Hematopoietic multipotent progenitor cell treated with erythropoietin and hydrocortisone succinate and interleukin-3 and kit ligand, for 8 days (in vitro differentiated cells): Measurements from ENCODE around the gene BICDL1.

Source experiments
- DNase-seq: peaks from one replicate; pipeline ENCODE4 v3.0.0-alpha.2; 2015

BICDL1 gene

DNA sequence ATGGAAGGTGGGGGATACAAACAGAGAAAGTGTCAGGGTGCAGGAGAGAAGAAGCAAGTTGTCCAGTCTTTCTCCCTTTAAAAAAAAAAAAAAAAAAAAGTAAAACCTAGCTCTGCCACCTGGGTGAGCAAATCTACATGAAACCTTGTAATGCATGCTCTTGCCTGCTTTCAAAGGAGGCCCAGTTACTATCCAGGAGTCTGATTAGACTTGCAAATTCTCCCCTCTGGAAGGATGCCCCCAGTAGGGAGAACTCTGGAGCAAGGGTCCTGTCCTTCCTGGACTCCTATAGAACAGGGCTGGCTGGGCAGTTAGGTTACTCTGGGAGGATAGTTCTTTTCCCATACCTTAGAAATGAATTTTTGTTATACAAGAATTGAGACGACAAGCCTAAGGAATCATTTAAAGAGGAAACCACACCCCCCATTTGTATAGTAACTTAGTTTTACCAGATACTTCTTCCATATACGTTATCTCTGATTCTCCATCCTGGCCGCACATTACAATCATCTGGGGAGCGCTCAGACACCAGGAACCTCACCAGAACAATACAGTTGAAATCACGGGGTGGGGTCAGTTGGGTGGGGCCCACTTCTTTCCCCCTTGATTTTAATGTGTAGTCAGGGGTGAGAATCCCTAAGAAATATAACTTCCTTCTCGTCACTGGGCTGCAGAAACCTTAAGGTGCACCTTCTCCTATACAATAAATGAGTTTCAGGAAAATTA lies 97.0 kb downstream of the BICDL1 start:
- peak; percentile 45 for DNase-seq

- peak; percentile 97 for DNase-seq
These were observed 98.0 kb downstream of the BICDL1 start for GRCh38 chr12:120086801-120087621.

GRCh38 chr12:120089105-120089504 lies 100.1 kb downstream of the BICDL1 start:
- no peak for DNase-seq

DNA sequence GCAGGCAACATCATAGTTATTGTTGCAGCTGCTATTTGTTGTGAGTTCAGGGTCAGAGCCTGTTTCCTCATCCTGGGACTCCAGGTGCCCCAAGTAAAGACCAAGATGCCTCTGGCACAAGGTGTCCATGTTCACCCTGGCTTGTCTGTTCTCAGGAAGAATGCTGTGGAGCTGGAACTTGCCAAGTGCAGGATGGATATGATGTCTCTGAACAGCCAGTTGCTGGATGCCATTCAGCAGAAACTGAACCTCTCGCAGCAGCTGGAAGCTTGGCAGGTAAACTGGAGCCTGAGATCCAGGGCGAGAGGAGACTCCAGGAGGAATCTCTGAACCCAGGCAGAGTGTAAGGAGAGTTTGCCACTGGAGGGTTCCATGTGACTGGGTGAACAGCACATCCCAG lies 100.8 kb downstream of the BICDL1 start:
- no peak for DNase-seq

DNA sequence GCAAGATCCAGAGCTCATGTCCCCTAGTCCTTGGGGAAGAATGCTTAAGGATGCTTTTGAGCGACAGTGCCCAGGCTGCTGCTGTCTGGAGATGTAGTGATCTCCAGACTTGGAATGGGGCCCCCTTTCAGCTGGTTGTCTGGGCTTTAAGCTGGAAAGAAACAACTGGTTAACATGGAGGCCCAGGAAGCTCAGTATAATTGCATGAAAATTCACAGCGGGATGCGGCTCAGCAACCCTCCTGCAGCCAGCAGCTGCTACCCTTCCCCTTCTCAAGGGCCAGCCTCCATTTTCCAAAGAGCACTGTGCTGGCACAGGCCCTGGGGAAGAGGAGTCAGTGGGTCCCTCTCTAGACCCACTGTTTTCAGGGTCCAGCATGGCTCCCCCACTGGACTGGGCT lies 101.2 kb downstream of the BICDL1 start:
- DNase-seq = no peak

DNA sequence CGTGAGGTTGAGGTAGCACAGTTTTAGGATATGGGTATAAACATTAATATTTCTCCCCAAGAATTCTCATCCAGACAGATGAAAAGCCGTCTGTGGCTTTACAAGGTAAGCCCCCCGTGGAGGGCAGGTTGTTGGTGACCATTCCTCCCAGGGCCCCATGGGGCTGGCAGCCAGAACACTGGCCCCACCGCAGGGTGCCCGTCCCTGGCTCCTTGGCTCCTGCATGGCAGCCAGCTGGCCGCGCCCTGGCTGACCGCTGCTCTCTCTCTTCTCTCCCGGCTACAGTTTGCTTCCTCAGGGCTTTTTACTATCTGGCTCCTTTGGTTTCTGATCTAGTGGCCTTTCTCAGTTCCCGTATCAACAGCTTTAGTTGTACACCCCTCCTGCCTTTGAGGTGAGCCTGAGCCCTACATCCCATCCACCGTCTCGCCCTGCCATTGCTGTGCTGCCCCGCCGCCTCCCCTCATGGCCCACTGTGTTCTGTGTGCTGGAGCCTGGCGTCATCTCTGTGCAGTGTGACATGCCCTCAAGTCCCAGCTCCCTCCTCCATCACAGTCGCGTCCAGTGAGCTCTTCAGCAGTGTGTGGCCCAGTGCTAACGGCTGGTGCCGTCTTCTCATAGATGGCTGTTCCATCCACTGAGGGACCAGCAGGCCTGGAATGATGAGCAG lies 101.7 kb downstream of the BICDL1 start:
- DNase-seq = no peak

- no peak for DNase-seq
These were observed 102.5 kb downstream of the BICDL1 start for GRCh38 chr12:120091371-120092090.

- DNase-seq = no peak
These were observed 103.7 kb downstream of the BICDL1 start for GRCh38 chr12:120092551-120093335.

DNA sequence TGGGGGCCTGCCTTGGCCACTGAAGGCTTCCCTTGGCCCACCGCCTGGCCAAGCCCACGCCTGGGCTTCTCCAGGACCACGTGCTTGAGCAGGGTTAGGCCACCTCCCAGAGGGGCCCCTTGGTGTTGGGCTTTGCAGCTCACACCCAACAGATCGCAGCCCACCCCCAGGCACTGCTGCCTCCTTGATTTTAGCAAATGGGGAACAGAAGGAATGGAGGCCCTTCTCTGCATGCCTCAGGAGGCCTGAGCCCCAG lies 104.2 kb downstream of the BICDL1 start:
- no peak for DNase-seq

DNA sequence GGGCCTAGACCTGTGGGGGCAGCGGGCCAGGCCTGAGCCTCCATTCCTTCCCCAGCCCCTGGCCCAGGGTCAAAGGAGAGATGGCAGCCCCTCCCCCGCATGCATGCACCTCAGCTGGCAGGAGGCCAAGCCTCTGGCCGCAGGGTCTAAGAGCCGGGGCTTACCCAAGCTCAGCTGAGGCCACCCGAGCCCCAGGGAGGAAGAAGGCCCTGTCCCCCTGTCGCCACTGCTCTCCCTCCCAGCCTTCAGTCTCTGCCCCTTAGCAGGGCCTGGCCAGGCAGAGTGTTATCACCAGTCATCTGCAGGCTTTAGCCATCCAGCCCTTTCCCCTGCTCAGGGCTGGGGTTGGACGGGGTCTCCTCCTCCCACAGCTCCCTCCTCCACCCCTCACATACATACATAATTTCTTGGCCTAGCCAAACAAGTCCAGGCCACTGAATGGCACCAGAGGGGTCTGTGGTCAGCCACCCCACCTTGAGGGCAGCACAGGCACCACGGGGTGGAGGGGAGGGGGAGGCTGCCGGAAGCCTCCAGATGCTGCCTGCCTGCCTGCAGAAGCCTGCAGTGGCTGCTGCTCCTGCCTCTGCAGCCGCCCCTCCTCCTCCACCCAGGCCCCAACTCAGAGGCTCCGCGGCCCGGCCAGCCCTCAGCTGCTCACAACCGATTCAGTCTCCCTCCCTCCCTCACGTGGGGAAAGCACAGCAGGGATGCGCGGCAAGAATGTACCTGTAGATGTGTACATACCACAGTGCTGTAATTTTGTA lies 104.7 kb downstream of the BICDL1 start:
- DNase-seq = no peak

DNA sequence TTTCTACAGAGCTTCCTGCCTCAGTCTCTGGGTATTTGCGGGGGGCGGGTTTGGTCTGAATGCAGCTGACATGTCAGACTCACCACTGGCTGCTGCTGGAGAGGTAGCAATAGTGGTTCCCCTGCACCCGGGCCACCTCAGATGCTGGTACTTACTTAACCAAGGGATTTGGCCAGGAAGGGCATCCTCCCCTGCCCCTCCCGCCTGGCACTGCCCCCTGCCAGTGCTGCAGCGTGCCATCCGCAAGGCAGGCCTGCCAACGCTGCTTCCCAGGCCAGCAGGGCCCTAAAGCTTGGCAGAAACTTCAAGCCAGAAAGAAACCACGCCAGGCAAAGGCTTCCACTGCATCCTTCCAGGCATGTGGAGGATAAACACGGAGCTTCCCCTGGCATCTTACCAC lies 105.4 kb downstream of the BICDL1 start:
- no peak for DNase-seq

DNA sequence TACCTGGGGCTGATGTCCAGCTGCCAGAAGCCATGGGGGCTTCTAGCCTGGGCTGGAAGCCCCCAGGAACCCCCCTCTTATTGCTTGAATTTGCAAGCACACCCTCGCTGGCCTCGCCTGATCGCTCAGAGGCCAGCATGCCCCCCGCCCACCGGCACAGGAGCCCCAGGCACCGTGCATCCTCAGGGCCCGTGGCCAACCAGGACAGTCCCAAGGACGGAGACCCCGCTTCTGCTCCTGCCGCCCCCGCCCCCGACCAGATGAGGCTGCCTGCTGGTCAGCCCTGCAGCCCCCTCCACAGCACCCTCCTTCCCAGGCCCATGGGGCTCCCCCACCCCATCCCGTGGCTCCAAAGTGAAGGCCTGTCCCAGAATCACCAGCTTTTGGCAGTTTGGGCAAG lies 106.3 kb downstream of the BICDL1 start:
- no peak for DNase-seq

- DNase-seq = no peak
These were observed 106.7 kb downstream of the BICDL1 start for GRCh38 chr12:120095736-120096135.

DNA sequence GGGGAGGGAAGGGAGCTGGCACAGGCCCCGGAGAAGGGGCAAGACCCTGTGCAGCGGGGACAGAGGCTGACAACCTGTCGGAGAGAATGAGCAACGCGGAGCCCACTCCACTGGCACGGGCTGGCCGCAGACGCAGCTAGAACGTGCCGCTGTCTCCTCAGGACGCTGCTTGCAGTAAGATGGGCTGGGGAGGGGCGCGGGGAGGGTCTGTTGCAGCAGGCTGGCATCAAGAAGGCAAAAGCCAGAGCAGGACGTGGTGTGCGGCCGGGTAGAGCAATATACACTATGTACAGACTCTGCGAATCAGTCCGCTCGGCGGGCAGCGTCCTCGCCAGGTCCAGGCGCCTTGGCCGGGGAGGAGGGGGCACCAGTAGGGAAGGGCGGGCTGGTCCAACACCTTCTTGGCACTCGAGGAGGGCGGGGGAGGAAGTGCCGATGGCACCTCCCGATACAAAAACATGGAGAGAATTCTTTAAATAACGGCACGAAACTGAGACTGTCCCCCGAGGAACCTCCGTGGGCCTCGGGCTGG lies 107.7 kb downstream of the BICDL1 start:
- DNase-seq = no peak

DNA sequence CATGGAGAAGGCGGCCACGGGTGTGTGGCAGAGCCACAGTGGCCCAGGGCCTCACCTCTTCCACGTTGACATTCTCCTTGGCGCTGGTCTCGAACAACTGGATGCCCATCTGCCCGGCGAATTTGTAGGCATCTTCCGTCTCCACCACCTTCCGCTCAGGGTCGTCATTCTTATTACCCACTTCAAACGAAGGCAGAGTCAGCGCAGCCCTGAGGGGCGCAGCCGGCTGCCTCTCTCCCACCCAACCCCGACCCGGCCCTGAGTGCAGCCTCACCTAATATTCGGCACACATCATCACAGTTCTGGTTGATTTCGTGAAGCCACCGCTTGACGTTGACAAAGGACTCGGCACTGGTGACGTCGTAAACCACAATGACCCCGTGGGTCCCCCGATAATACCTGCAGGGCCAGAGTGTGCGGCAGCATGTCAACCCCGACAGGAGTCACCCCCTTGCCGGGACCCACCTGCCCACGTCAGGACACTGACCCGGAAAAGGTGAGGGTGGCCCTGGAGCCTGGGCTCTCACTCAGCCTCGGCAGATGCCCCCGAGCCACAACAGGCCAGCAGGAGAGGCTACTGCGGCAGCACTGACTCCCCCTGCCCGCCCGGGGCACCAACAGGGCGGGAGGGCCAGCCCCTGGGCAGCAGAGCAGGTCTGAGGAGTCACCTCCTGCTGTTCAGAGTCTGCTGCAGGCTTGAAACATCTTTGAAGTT lies 109.9 kb downstream of the BICDL1 start:
- DNase-seq = no peak

- no peak for DNase-seq
These were observed 110.7 kb downstream of the BICDL1 start for GRCh38 chr12:120099738-120100137.

DNA sequence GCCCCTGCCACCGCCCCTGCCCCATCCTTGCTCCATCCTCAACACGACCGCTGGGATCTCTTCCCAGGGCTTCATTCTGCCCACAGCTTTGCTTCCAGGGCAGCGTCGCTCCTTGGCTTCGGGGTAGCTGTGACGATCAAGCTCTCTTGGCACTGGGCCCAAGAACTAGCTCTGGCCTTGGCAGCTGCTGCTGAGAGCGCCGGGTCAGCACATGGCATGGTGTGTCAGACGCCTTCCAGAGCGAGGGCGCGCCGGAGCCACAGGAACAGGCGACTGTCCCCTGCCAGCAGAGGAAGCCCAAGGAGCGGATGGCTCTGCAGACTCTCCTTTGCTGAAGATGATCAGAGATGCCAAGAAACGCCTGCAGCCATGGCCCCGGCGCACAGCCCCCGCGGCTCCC lies 111.6 kb downstream of the BICDL1 start:
- no peak for DNase-seq

GRCh38 chr12:120101182-120101581 lies 112.1 kb downstream of the BICDL1 start:
- DNase-seq = no peak

GRCh38 chr12:120101617-120102016 lies 112.6 kb downstream of the BICDL1 start:
- no peak for DNase-seq

GRCh38 chr12:120102189-120103043 lies 113.4 kb downstream of the BICDL1 start:
- DNase-seq = no peak
